ENCODE results near the gene NFIX. TPM values are rescaled to one million over a fixed set of nuclear protein-coding genes. Genes with fewer than 3 reads are reported as not detected.

Gene NFIX
- total and polyA plus RNA-seq, 2 of the 13 experiments (the other 11 are each of a cell fraction or from before 2014, with no cell fraction given), result 3.4 to 5.4 TPM

DNA sequence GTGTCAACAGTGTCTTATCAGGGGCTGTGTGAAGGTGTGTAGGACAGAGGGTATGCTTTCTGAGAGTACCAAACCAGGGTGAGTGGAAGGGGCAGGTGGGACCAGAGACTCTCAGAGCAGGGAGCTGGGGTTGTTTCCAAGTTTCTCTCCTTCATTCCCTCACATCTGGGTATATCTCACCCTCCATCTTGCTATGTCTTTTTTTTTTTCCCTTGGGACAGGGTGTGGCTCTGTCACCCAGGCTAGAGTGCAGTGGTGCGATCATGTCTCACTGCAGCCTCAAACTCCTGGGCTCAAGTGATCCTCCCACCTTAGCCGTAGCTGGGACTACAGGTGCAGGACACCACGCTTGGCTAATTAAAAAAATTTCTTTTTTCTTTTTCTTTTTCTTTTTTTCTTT, 15.3 kb upstream of the NFIX start:
- CTCF ChIA-PET (ENCODE audit: low intra/inter-chr PET ratio, low total read pairs), result no interaction called here
- Histone ChIP-seq H3K4me3 (replicated peaks in 1 of 3; ENCODE audit: insufficient read depth in 1 of 3, low read depth in 2 of 3, low read length in 3 of 3) (no peak overlapping the region), H3K9ac (ENCODE audit: insufficient read depth, low read depth, low read length) (no peak overlapping the region), H3K27ac (ENCODE audit: extremely low read length, insufficient read depth, low read length) (no peak overlapping the region), H3K9me3 (ENCODE audit: low read length) (no peaks in the 10 kb centered on the region), H3K27me3 (ENCODE audit: control insufficient read depth in 1 of 2, insufficient read depth in 2 of 2, low read length in 2 of 2) (peaks cover 0 to 5% of the 10 kb centered on the region in 2 experiments; a peak in 1 of 5 replicates), H3K79me2 (ENCODE audit: insufficient read depth, low read length) (no peaks in the 10 kb centered on the region), H2AFZ (ENCODE audit: low read length) (no peak overlapping the region), H3K36me3 (replicated peaks in 1 of 2; ENCODE audit: control insufficient read depth in 1 of 2, insufficient read depth in 2 of 2, low read length in 2 of 2) (no peaks in the 10 kb centered on the region), H4K20me1 (ENCODE audit: insufficient read depth, low read length) (no peaks in the 10 kb centered on the region), H3K4me1 (ENCODE audit: insufficient read depth, low read length) (peaks cover 35% of the 10 kb centered on the region), H3K4me2 (ENCODE audit: low read depth, low read length) (no peak overlapping the region)
- no peak for FAIRE-seq
- POLR2A ChIA-PET, result interaction anchor here (1.3 kb wide), 1 partner anchor 81 kb away, joined by 3 read pairs; no protein-coding TSS in a partner anchor
- in situ Hi-C loops (cut with HindIII; ENCODE audit: extremely low pct_ligation_motif_present, low pct_unique_long_range_greater_than_20kb), result loop anchor here (5.0 to 10.0 kb wide), 2 partner anchors 112 to 285 kb away; no protein-coding TSS in a partner anchor
- no peak for ATAC-seq
- TF ChIP-seq, protein P1, sequence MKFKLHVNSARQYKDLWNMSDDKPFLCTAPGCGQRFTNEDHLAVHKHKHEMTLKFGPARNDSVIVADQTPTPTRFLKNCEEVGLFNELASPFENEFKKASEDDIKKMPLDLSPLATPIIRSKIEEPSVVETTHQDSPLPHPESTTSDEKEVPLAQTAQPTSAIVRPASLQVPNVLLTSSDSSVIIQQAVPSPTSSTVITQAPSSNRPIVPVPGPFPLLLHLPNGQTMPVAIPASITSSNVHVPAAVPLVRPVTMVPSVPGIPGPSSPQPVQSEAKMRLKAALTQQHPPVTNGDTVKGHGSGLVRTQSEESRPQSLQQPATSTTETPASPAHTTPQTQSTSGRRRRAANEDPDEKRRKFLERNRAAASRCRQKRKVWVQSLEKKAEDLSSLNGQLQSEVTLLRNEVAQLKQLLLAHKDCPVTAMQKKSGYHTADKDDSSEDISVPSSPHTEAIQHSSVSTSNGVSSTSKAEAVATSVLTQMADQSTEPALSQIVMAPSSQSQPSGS (CRISPR knock-in tag; IDR thresholded peaks at IDR 0.05), result no peak
- TF ChIP-seq ELF3 (CRISPR knock-in tag; IDR thresholded peaks at IDR 0.05) (no peak), IRF2 (CRISPR knock-in tag; IDR thresholded peaks at IDR 0.05) (no peak), ZNF878 (CRISPR knock-in tag; IDR thresholded peaks at IDR 0.05) (no peak), ZEB1 (IDR thresholded peaks at IDR 0.05; ENCODE audit: insufficient replicate concordance, low read depth) (no peak), ZNF446 (CRISPR knock-in tag; IDR thresholded peaks at IDR 0.05) (no peak), ZNF709 (CRISPR knock-in tag; IDR thresholded peaks at IDR 0.05) (no peak), ZBTB21 (CRISPR knock-in tag; IDR thresholded peaks at IDR 0.05) (no peak), WIZ (CRISPR knock-in tag; IDR thresholded peaks at IDR 0.05) (no peak), ZNF589 (CRISPR knock-in tag; conservative IDR thresholded peaks at IDR 0.05) (no peak), MED1 (CRISPR knock-in tag; IDR thresholded peaks at IDR 0.05) (no peak), ZNF460 (CRISPR knock-in tag; IDR thresholded peaks at IDR 0.05; ENCODE audit: borderline replicate concordance) (no peak), TOE1 (CRISPR knock-in tag; IDR thresholded peaks at IDR 0.05) (no peak), TCF7L2 (IDR thresholded peaks at IDR 0.05; ENCODE audit: low read depth, low read length) (no peak), ZNF256 (CRISPR knock-in tag; conservative IDR thresholded peaks at IDR 0.05) (no peak)
- TF ChIP-seq, protein P2, sequence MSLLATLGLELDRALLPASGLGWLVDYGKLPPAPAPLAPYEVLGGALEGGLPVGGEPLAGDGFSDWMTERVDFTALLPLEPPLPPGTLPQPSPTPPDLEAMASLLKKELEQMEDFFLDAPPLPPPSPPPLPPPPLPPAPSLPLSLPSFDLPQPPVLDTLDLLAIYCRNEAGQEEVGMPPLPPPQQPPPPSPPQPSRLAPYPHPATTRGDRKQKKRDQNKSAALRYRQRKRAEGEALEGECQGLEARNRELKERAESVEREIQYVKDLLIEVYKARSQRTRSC (CRISPR knock-in tag; IDR thresholded peaks at IDR 0.05; ENCODE audit: low read depth), result no peak
- TF ChIP-seq, protein P3, sequence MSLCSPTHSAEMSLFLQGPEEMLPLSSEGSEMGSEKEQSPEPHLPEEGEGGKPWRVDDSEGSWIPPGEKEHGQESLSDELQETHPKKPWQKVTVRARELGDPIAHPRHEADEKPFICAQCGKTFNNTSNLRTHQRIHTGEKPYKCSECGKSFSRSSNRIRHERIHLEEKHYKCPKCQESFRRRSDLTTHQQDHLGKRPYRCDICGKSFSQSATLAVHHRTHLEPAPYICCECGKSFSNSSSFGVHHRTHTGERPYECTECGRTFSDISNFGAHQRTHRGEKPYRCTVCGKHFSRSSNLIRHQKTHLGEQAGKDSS (CRISPR knock-in tag; IDR thresholded peaks at IDR 0.05; ENCODE audit: borderline replicate concordance, low read depth), result no peak
- TF ChIP-seq, protein P4, sequence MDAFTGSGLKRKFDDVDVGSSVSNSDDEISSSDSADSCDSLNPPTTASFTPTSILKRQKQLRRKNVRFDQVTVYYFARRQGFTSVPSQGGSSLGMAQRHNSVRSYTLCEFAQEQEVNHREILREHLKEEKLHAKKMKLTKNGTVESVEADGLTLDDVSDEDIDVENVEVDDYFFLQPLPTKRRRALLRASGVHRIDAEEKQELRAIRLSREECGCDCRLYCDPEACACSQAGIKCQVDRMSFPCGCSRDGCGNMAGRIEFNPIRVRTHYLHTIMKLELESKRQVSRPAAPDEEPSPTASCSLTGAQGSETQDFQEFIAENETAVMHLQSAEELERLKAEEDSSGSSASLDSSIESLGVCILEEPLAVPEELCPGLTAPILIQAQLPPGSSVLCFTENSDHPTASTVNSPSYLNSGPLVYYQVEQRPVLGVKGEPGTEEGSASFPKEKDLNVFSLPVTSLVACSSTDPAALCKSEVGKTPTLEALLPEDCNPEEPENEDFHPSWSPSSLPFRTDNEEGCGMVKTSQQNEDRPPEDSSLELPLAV (CRISPR knock-in tag; conservative IDR thresholded peaks at IDR 0.05; ENCODE audit: low read depth), result no peak
- DNase-seq (ENCODE audit: low spot score), result no peak
- intact Hi-C loops (cut with micrococcal nuclease; ENCODE audit: unreplicated experiment), result no loop called here
- BruUV-seq (replicated peaks), result no TSS peak
- 71% methylated on average over 3 of the region's 3 CpGs for WGBS (ENCODE audit: low lambda C conversion rate)
